SK-N-SH treated with all-trans-retinoic acid at 6 μM for 48 hours (cell line): ENCODE data around the gene EPHB6.

Experiments
- ATAC-seq: fragments of 200-7000 bp; cut with Tn5 transposase; 3 replicates; pipeline ENCODE4 v1.9.1; 2020; ENCODE audit warnings: mild to moderate bottlenecking, moderate library complexity
- ARNTL ChIP-seq: fragments of 450-650 bp; formaldehyde crosslinking; IDR thresholded peaks from 2 replicates; pipeline ENCODE4 v1.5.0; 2020; ENCODE audit warnings: low read depth, mild to moderate bottlenecking, moderate library complexity, borderline replicate concordance
- BACH2 ChIP-seq: fragments of 250-450 bp; sonication (Bioruptor Pico); IDR thresholded peaks from 2 replicates; pipeline ENCODE4 v1.9.0; 2021; ENCODE audit warnings: mild to moderate bottlenecking, borderline replicate concordance
- CREB5 ChIP-seq: fragments of 250-450 bp; sonication (Bioruptor Pico); IDR thresholded peaks from 2 replicates; pipeline ENCODE4 v1.5.1; 2020; ENCODE audit warnings: low read depth, mild to moderate bottlenecking, moderate library complexity
- CSDC2 ChIP-seq: fragments of 250-450 bp; sonication (Bioruptor Pico); IDR thresholded peaks from 2 replicates; pipeline ENCODE4 v1.5.0; 2020; ENCODE audit warnings: mild to moderate bottlenecking, moderate library complexity
- CSRNP3 ChIP-seq: fragments of 250-450 bp; sonication (Bioruptor Pico); IDR thresholded peaks from 2 replicates; pipeline ENCODE4 v1.5.1; 2021; ENCODE audit warnings: mild to moderate bottlenecking, moderate library complexity
- ESRRG ChIP-seq: fragments of 250-450 bp; sonication (Bioruptor Pico); IDR thresholded peaks from 2 replicates; pipeline ENCODE4 v1.6.1; 2021; ENCODE audit warnings: mild to moderate bottlenecking
- GLIS3 ChIP-seq: fragments of 250-450 bp; sonication (Bioruptor Pico); IDR thresholded peaks from 2 replicates; pipeline ENCODE4 v1.5.0; 2020; ENCODE audit warnings: mild to moderate bottlenecking, moderate library complexity
- ISL1 ChIP-seq: fragments of 250-450 bp; sonication (Bioruptor Pico); IDR thresholded peaks from 2 replicates; pipeline ENCODE4 v2.1.2; 2022; ENCODE audit warnings: mild to moderate bottlenecking, moderate library complexity
- OSR1 ChIP-seq: fragments of 250-450 bp; sonication (Bioruptor Pico); IDR thresholded peaks from 2 replicates; pipeline ENCODE4 v1.8.0; 2022; ENCODE audit warnings: moderate library complexity, mild to moderate bottlenecking, inconsistent platforms
- PATZ1 ChIP-seq: fragments of 250-450 bp; sonication (Bioruptor Pico); IDR thresholded peaks from 2 replicates; pipeline ENCODE4 v1.8.0; 2020; ENCODE audit warnings: mild to moderate bottlenecking, moderate library complexity, borderline replicate concordance
- POU6F1 ChIP-seq: fragments of 250-450 bp; sonication (Bioruptor Pico); IDR thresholded peaks from 2 replicates; pipeline ENCODE4 v1.8.0; 2021; ENCODE audit warnings: low read depth, mild to moderate bottlenecking, moderate library complexity, borderline replicate concordance
- PPARA ChIP-seq: fragments of 250-450 bp; sonication (Bioruptor Pico); IDR thresholded peaks from 2 replicates; pipeline ENCODE4 v1.5.0; 2020; ENCODE audit warnings: mild to moderate bottlenecking, borderline replicate concordance
- RARB ChIP-seq: fragments of 250-450 bp; sonication (Bioruptor Pico); IDR thresholded peaks from 2 replicates; pipeline ENCODE4 v1.8.0; 2021; ENCODE audit warnings: mild to moderate bottlenecking, moderate library complexity
- SNAI2 ChIP-seq: fragments of 250-450 bp; sonication (Bioruptor Pico); IDR thresholded peaks from 2 replicates; pipeline ENCODE4 v1.5.0; 2020; ENCODE audit warnings: mild to moderate bottlenecking, moderate library complexity
- TOX ChIP-seq: fragments of 250-450 bp; sonication (Bioruptor Pico); IDR thresholded peaks from 2 replicates; pipeline ENCODE4 v1.8.0; 2021; ENCODE audit warnings: mild to moderate bottlenecking, moderate library complexity, borderline replicate concordance
- TSHZ2 ChIP-seq: fragments of 250-450 bp; sonication (Bioruptor Pico); IDR thresholded peaks from 2 replicates; pipeline ENCODE4 v1.5.0; 2020; ENCODE audit warnings: mild to moderate bottlenecking, moderate library complexity
- ZC3H10 ChIP-seq: fragments of 250-450 bp; sonication (Bioruptor Pico); IDR thresholded peaks from 2 replicates; pipeline ENCODE4 v1.5.1; 2021; ENCODE audit warnings: mild to moderate bottlenecking, moderate library complexity
- ZFP3 ChIP-seq: fragments of 250-450 bp; sonication (Bioruptor Pico); IDR thresholded peaks from 2 replicates; pipeline ENCODE4 v1.5.0; 2020; ENCODE audit warnings: mild to moderate bottlenecking, moderate library complexity
- ZFP30 ChIP-seq: fragments of 450-650 bp; formaldehyde crosslinking; IDR thresholded peaks from 2 replicates; pipeline ENCODE4 v1.5.0; 2022; ENCODE audit warnings: mild to moderate bottlenecking, moderate library complexity
- ZNF565 ChIP-seq: fragments of 450-650 bp; formaldehyde crosslinking; conservative IDR thresholded peaks from 2 replicates; pipeline ENCODE4 v1.5.0; 2020; ENCODE audit warnings: low read depth, mild to moderate bottlenecking, moderate library complexity
- ZNF70 ChIP-seq: fragments of 450-650 bp; formaldehyde crosslinking; IDR thresholded peaks from 2 replicates; pipeline ENCODE4 v1.5.0; 2020; ENCODE audit warnings: mild to moderate bottlenecking, moderate library complexity
- ZNF8 ChIP-seq: fragments of 450-650 bp; formaldehyde crosslinking; IDR thresholded peaks from 2 replicates; pipeline ENCODE4 v1.5.0; 2020; ENCODE audit warnings: mild to moderate bottlenecking, moderate library complexity

The EPHB6 gene

GRCh38 chr7:142865766-142866165, 10.9 kb downstream of the EPHB6 start:
- ATAC-seq: no peak
- TF ChIP-seq ISL1 (CRISPR knock-in tag) (no peak), ARNTL (no peak), BACH2 (CRISPR knock-in tag) (no peak), POU6F1 (CRISPR knock-in tag) (no peak), ZFP30 (CRISPR knock-in tag) (no peak), TOX (CRISPR knock-in tag) (no peak), ESRRG (no peak), OSR1 (CRISPR knock-in tag) (no peak), PATZ1 (CRISPR knock-in tag) (no peak), RARB (CRISPR knock-in tag) (no peak), TSHZ2 (CRISPR knock-in tag) (no peak), PPARA (CRISPR knock-in tag) (no peak), GLIS3 (no peak), ZNF565 (CRISPR knock-in tag) (no peak), ZNF70 (CRISPR knock-in tag) (no peak), ZFP3 (CRISPR knock-in tag) (no peak), CSRNP3 (CRISPR knock-in tag) (no peak), SNAI2 (no peak), ZNF8 (no peak), CSDC2 (CRISPR knock-in tag) (no peak)

GRCh38 chr7:142866361-142867096, 11.7 kb downstream of the EPHB6 start:
- peak; percentile 89 for ATAC-seq
- TF ChIP-seq TSHZ2 (CRISPR knock-in tag) (no peak), PPARA (CRISPR knock-in tag) (no peak), GLIS3 (no peak), CREB5 (CRISPR knock-in tag) (no peak), POU6F1 (CRISPR knock-in tag) (no peak), CSRNP3 (CRISPR knock-in tag) (no peak), RARB (CRISPR knock-in tag) (no peak), ZC3H10 (CRISPR knock-in tag) (no peak), BACH2 (CRISPR knock-in tag) (no peak), TOX (CRISPR knock-in tag) (no peak), ARNTL (no peak), ISL1 (CRISPR knock-in tag) (no peak), ZNF70 (CRISPR knock-in tag) (no peak), ZFP3 (CRISPR knock-in tag) (no peak), OSR1 (CRISPR knock-in tag) (no peak)
- TF ChIP-seq, all 23 proteins: peak for 0
